Loucy (cell line): Measurements from ENCODE around the gene AQP1.

Experiments
- EZH2phosphoT487 ChIP-seq: fragments of 200-600 bp; IDR thresholded peaks from 2 replicates; pipeline ENCODE4 v1.6.1; 2018; ENCODE audit warnings: antibody characterized with exemption, mild to moderate bottlenecking, moderate library complexity, borderline replicate concordance
- TF ChIP-seq, protein P1 (sequence below): fragments of 200-600 bp; sonication (generic); conservative IDR thresholded peaks from 2 replicates; pipeline ENCODE4 v1.5.1; 2014; ENCODE audit warnings: mild to moderate bottlenecking, antibody characterized with exemption, low read length

DNA sequence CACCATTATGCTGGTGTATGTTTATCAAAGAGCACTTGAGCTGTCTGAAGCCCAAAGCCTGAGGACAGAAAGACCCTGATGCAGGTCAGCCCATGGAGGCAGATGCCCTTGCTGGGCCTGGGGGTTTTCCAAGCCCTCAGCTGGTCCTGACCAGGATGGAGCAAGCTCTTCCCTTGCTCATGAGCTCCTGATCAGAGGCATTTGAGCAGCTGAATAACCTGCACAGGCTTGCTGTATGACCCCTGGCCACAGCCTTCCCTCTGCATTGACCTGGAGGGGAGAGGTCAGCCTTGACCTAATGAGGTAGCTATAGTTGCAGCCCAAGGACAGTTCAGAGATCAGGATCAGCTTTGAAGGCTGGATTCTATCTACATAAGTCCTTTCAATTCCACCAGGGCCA lies 13.0 kb downstream of the AQP1 start:
- TF ChIP-seq, protein P1, sequence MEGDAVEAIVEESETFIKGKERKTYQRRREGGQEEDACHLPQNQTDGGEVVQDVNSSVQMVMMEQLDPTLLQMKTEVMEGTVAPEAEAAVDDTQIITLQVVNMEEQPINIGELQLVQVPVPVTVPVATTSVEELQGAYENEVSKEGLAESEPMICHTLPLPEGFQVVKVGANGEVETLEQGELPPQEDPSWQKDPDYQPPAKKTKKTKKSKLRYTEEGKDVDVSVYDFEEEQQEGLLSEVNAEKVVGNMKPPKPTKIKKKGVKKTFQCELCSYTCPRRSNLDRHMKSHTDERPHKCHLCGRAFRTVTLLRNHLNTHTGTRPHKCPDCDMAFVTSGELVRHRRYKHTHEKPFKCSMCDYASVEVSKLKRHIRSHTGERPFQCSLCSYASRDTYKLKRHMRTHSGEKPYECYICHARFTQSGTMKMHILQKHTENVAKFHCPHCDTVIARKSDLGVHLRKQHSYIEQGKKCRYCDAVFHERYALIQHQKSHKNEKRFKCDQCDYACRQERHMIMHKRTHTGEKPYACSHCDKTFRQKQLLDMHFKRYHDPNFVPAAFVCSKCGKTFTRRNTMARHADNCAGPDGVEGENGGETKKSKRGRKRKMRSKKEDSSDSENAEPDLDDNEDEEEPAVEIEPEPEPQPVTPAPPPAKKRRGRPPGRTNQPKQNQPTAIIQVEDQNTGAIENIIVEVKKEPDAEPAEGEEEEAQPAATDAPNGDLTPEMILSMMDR, result no peak
- TF ChIP-seq EZH2phosphoT487, result no peak
